ENCODE measurements around the gene HPCAL1. TPM values are rescaled to one million over a fixed set of nuclear protein-coding genes. Genes with fewer than 3 reads are reported as not detected.

Gene HPCAL1
- total and polyA plus RNA-seq, 2 of the 8 experiments (the other 6 are each of a cell fraction or from before 2014, with no cell fraction given) = 5.8 to 8.6 TPM

GRCh38 chr2:10357193-10358169 lies 54.8 kb downstream of the HPCAL1 start:
- H4K5ac ChIP-seq (ENCODE audit: insufficient read length, low read depth, low read length) = no peak overlapping the region
- H3K56ac ChIP-seq (replicated peaks; ENCODE audit: insufficient read length, low read depth, low read length) = no peak overlapping the region
- CTCF ChIA-PET (ENCODE audit: partially characterized antibody) = interaction anchor here (0.6 to 1.8 kb wide), 5 partner anchors 49 to 587 kb away, joined by 3 to 6 read pairs (median 3); no protein-coding TSS in a partner anchor
- H3K4me3 ChIP-seq (ENCODE audit: extremely low read depth in 1 of 4, insufficient read depth in 2 of 4, low read depth in 3 of 4, low read length in 4 of 4) = no peak overlapping the region
- H3K23me2 ChIP-seq (ENCODE audit: low read depth, low read length) = no peaks in the 10 kb centered on the region
- H2BK15ac ChIP-seq (ENCODE audit: low read length) = no peak overlapping the region
- no peak overlapping the region for H4K91ac ChIP-seq (replicated peaks; ENCODE audit: insufficient read length, low read length)
- WGBS, 2 experiments (ENCODE audit: extremely low coverage in 1 of 2, insufficient coverage in 1 of 2, insufficient read length in 1 of 2, insufficient replicate concordance in 2 of 2, low coverage in 1 of 2, low lambda C conversion rate in 2 of 2, missing lambda C conversion rate in 1 of 2) = 85% methylated on average over 23 of the region's 24 CpGs; no CpG with 5 or more reads in 1 of the 2 experiments
- no peak overlapping the region; the same call in 1 of the 2 replicates for H4K8ac ChIP-seq (ENCODE audit: extremely low read depth, insufficient read depth, low read length)
- no peak overlapping the region for H2AFZ ChIP-seq (ENCODE audit: low read length)
- H3K18ac ChIP-seq (ENCODE audit: extremely low read depth, low read length) = no peak overlapping the region
- no peaks in the 10 kb centered on the region for H3K36me3 ChIP-seq (ENCODE audit: control insufficient read depth in 2 of 4, insufficient read depth in 4 of 4, low read length in 3 of 4)
- no peaks in the 10 kb centered on the region for H3K27me3 ChIP-seq (replicated peaks in 1 of 4; ENCODE audit: control insufficient read depth in 3 of 4, extremely low read depth in 1 of 4, insufficient read depth in 3 of 4, low read length in 3 of 4)
- H2BK20ac ChIP-seq (ENCODE audit: low read length) = no peak overlapping the region
- H2AK5ac ChIP-seq (ENCODE audit: low read depth, low read length) = no peak overlapping the region
- no peaks in the 10 kb centered on the region for H4K20me1 ChIP-seq (replicated peaks in 1 of 2; ENCODE audit: control insufficient read depth in 1 of 2, insufficient read depth in 2 of 2, low read length in 2 of 2)
- FAIRE-seq (no peak), DNase-seq (ENCODE audit: low read depth in 1 of 2, low spot score in 2 of 2) (no peak)
- H3K27ac ChIP-seq (ENCODE audit: low read depth, low read length) = no peak overlapping the region
- H3K9ac ChIP-seq (replicated peaks in 1 of 4; ENCODE audit: extremely low read depth in 1 of 4, low read depth in 3 of 4, low read length in 3 of 4) = no peak overlapping the region
- H2BK12ac ChIP-seq (ENCODE audit: low read depth, low read length) = no peak overlapping the region
- no peaks in the 10 kb centered on the region for H3K9me3 ChIP-seq (ENCODE audit: insufficient read depth in 2 of 2, low read depth in 1 of 2, low read length in 1 of 2)
- H3K79me1 ChIP-seq (ENCODE audit: low read depth, low read length) = no peaks in the 10 kb centered on the region; the same call in 1 of the 2 replicates
- no peak overlapping the region for H3K4me2 ChIP-seq (ENCODE audit: insufficient read depth in 1 of 2, low read depth in 2 of 2, low read length in 2 of 2)
- no peak overlapping the region for H3K4ac ChIP-seq (replicated peaks; ENCODE audit: insufficient read length, low read depth, low read length)
- no peak overlapping the region for H2BK120ac ChIP-seq (replicated peaks; ENCODE audit: low read depth, low read length)
- H3K79me2 ChIP-seq (ENCODE audit: control insufficient read depth in 1 of 2, insufficient read depth in 2 of 2, low read length in 2 of 2) = no peaks in the 10 kb centered on the region
- POLR2A ChIA-PET (ENCODE audit: partially characterized antibody) = no interaction called here
- H3K4me1 ChIP-seq (replicated peaks in 1 of 4; ENCODE audit: control insufficient read depth in 3 of 4, insufficient read depth in 4 of 4, low read length in 3 of 4) = peaks cover 0 to 4% (median 0%) of the 10 kb centered on the region in 4 experiments; a peak in 1 of 7 replicates
- H3K14ac ChIP-seq (ENCODE audit: insufficient read length) = no peak overlapping the region
- no peak overlapping the region for H2BK5ac ChIP-seq (ENCODE audit: low read depth, low read length)
- no peak overlapping the region for H3K23ac ChIP-seq (ENCODE audit: insufficient read length)
- TF ChIP-seq SP1 (IDR thresholded peaks at IDR 0.05; ENCODE audit: low read depth, low read length) = no peak
- TF ChIP-seq SP2 (IDR thresholded peaks at IDR 0.05; ENCODE audit: low read length) = no peak
- TF ChIP-seq POLR2AphosphoS5 (IDR thresholded peaks at IDR 0.05; ENCODE audit: low read depth, low read length) = no peak
- TF ChIP-seq SIX5 (IDR thresholded peaks at IDR 0.05; ENCODE audit: low read depth, low read length) = no peak
- TF ChIP-seq CEBPB (IDR thresholded peaks at IDR 0.05; ENCODE audit: low read depth, low read length) = no peak
- TF ChIP-seq TBP (IDR thresholded peaks at IDR 0.05; ENCODE audit: low read depth, low read length) = no peak
- no peak for TF ChIP-seq CHD2 (IDR thresholded peaks at IDR 0.05; ENCODE audit: low read length)
- no peak for TF ChIP-seq EGR1 (IDR thresholded peaks at IDR 0.05; ENCODE audit: borderline replicate concordance, low read depth, low read length)
- TF ChIP-seq, protein P1, sequence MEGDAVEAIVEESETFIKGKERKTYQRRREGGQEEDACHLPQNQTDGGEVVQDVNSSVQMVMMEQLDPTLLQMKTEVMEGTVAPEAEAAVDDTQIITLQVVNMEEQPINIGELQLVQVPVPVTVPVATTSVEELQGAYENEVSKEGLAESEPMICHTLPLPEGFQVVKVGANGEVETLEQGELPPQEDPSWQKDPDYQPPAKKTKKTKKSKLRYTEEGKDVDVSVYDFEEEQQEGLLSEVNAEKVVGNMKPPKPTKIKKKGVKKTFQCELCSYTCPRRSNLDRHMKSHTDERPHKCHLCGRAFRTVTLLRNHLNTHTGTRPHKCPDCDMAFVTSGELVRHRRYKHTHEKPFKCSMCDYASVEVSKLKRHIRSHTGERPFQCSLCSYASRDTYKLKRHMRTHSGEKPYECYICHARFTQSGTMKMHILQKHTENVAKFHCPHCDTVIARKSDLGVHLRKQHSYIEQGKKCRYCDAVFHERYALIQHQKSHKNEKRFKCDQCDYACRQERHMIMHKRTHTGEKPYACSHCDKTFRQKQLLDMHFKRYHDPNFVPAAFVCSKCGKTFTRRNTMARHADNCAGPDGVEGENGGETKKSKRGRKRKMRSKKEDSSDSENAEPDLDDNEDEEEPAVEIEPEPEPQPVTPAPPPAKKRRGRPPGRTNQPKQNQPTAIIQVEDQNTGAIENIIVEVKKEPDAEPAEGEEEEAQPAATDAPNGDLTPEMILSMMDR (IDR thresholded peaks at IDR 0.05; ENCODE audit: control extremely low read depth in 1 of 3, insufficient read depth in 1 of 3, low read depth in 1 of 3, low read length in 3 of 3) = no peak
